ENCODE results near the gene STK11IP. TPM values are rescaled to one million over a fixed set of nuclear protein-coding genes. Genes with fewer than 3 reads are reported as not detected.

The STK11IP gene
- total RNA-seq, 1 experiment from 2014 or later, result 39.9 TPM

DNA sequence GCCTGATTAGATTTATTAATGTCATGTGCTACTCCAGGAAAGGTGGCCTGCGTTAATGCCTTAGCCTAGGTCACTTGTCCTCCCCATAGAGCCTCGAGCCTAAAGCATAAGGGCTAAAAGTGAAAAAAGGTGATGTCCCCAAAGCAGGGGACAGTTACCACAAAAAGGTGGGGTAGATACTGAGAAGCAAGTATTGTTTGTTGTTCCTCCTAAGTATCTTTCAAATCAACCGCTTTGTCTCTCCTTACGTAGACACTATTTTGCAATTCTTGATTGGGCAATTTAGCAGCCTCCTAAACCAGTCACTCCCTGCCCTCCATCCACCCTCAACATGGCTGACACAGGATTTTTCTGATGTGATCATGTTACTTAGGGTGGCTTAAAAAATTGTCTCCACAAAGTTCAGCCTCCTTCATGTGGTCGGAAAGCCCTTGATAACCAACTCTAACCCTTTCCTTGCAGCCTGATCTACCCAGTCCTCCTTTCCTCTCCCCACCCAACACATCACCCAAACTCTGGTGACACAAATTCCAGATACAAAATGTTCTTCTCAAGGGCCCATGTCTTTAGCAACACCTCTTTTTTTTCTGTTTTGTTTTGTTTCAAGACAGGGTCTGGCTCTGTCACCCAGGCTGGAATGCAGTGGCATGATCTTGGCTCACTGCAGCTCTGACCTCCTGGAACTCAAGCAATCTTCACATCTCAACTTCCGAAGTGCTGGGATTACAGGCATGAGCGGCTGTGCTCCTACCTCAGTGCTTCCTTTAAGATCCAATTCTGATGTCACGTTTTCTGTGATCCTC, 18.6 kb upstream of the STK11IP start:
- Mint-ChIP-seq H3K36me3 (no peaks in the 10 kb centered on the region), H3K9me3 (no peaks in the 10 kb centered on the region), H3K4me1 (peaks cover 44% of the 10 kb centered on the region), H3K4me3 (no peak overlapping the region), H3K27ac (no peak overlapping the region), H3K27me3 (ENCODE audit: low read depth) (peaks cover 23% of the 10 kb centered on the region; the same call in 1 of the 2 replicates)
- no peak for ATAC-seq
- CTCF ChIA-PET, result interaction anchor here (0.7 to 4.9 kb wide), 2 partner anchors 18 to 60 kb away, joined by 3 to 44 read pairs; no protein-coding TSS in a partner anchor
- DNase-seq (ENCODE audit: low spot score), result no peak
- TF ChIP-seq E2F1 (CRISPR knock-in tag; IDR thresholded peaks at IDR 0.05) (no peak), ZNF281 (CRISPR knock-in tag; IDR thresholded peaks at IDR 0.05) (no peak), TEAD1 (CRISPR knock-in tag; IDR thresholded peaks at IDR 0.05) (no peak), EMX1 (CRISPR knock-in tag; IDR thresholded peaks at IDR 0.05) (no peak), ARID4B (CRISPR knock-in tag; IDR thresholded peaks at IDR 0.05; ENCODE audit: borderline replicate concordance) (no peak), ELF4 (CRISPR knock-in tag; IDR thresholded peaks at IDR 0.05; ENCODE audit: low read depth) (no peak), SP1 (CRISPR knock-in tag; conservative IDR thresholded peaks at IDR 0.05) (no peak), ZNF416 (CRISPR knock-in tag; IDR thresholded peaks at IDR 0.05) (no peak), IRF1 (CRISPR knock-in tag; IDR thresholded peaks at IDR 0.05) (no peak), MXD4 (CRISPR knock-in tag; IDR thresholded peaks at IDR 0.05; ENCODE audit: borderline replicate concordance) (no peak), ZNF512 (CRISPR knock-in tag; IDR thresholded peaks at IDR 0.05; ENCODE audit: borderline replicate concordance) (no peak), FOXK1 (CRISPR knock-in tag; IDR thresholded peaks at IDR 0.05) (no peak), ZNF263 (CRISPR knock-in tag; IDR thresholded peaks at IDR 0.05; ENCODE audit: low read depth) (no peak), ZNF317 (CRISPR knock-in tag; IDR thresholded peaks at IDR 0.05; ENCODE audit: borderline replicate concordance, low read depth) (no peak), NFYB (CRISPR knock-in tag; conservative IDR thresholded peaks at IDR 0.05; ENCODE audit: low read depth) (no peak), SMAD3 (CRISPR knock-in tag; IDR thresholded peaks at IDR 0.05; ENCODE audit: borderline replicate concordance) (no peak), TEAD4 (CRISPR knock-in tag; IDR thresholded peaks at IDR 0.05) (no peak), NFATC4 (CRISPR knock-in tag; IDR thresholded peaks at IDR 0.05) (no peak), GABPB1 (CRISPR knock-in tag; IDR thresholded peaks at IDR 0.05) (no peak)
- TF ChIP-seq, protein P1, sequence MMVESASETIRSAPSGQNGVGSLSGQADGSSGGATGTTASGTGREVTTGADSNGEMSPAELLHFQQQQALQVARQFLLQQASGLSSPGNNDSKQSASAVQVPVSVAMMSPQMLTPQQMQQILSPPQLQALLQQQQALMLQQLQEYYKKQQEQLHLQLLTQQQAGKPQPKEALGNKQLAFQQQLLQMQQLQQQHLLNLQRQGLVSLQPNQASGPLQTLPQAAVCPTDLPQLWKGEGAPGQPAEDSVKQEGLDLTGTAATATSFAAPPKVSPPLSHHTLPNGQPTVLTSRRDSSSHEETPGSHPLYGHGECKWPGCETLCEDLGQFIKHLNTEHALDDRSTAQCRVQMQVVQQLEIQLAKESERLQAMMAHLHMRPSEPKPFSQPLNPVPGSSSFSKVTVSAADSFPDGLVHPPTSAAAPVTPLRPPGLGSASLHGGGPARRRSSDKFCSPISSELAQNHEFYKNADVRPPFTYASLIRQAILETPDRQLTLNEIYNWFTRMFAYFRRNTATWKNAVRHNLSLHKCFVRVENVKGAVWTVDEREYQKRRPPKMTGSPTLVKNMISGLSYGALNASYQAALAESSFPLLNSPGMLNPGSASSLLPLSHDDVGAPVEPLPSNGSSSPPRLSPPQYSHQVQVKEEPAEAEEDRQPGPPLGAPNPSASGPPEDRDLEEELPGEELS (CRISPR knock-in tag; IDR thresholded peaks at IDR 0.05), result no peak
- POLR2A ChIA-PET, result no interaction called here
